ENCODE results near the gene NOS3.

GRCh38 chr7:150956395-150957132 lies 34.3 kb upstream of the NOS3 start:
- TF ChIP-seq, protein P1, sequence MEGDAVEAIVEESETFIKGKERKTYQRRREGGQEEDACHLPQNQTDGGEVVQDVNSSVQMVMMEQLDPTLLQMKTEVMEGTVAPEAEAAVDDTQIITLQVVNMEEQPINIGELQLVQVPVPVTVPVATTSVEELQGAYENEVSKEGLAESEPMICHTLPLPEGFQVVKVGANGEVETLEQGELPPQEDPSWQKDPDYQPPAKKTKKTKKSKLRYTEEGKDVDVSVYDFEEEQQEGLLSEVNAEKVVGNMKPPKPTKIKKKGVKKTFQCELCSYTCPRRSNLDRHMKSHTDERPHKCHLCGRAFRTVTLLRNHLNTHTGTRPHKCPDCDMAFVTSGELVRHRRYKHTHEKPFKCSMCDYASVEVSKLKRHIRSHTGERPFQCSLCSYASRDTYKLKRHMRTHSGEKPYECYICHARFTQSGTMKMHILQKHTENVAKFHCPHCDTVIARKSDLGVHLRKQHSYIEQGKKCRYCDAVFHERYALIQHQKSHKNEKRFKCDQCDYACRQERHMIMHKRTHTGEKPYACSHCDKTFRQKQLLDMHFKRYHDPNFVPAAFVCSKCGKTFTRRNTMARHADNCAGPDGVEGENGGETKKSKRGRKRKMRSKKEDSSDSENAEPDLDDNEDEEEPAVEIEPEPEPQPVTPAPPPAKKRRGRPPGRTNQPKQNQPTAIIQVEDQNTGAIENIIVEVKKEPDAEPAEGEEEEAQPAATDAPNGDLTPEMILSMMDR (IDR thresholded peaks at IDR 0.05): no peak
- no peak for TF ChIP-seq TAF1 (IDR thresholded peaks at IDR 0.05; ENCODE audit: borderline replicate concordance, low read depth, low read length)
- no peak for TF ChIP-seq USF1 (IDR thresholded peaks at IDR 0.05; ENCODE audit: borderline replicate concordance, low read depth)
- TF ChIP-seq MXI1 (IDR thresholded peaks at IDR 0.05; ENCODE audit: low read depth, low read length): no peak
- no peak for TF ChIP-seq FOXM1 (IDR thresholded peaks at IDR 0.05; ENCODE audit: low read depth)
- no peak for TF ChIP-seq EP300 (IDR thresholded peaks at IDR 0.05; ENCODE audit: borderline replicate concordance in 1 of 2, low read depth in 1 of 2, low read length in 1 of 2)
- no peak for TF ChIP-seq CHD2 (IDR thresholded peaks at IDR 0.05; ENCODE audit: low read length, partially characterized antibody)
